GM19328 (cell line): ENCODE measurements around the gene DHFR.
"Not testable (repeated sequence)": the region's sequence is repeated elsewhere in the genome, so short reads cannot be mapped to it uniquely, and the experiment has no call there.

Experiments
- ATAC-seq: cut with Tn5 transposase; IDR thresholded peaks from one replicate; pipeline ENCODE4 v1.9.1; 2021; ENCODE audit warnings: mild to moderate bottlenecking, moderate library complexity; ENCODE audit not compliant: unreplicated experiment

Gene DHFR

DNA sequence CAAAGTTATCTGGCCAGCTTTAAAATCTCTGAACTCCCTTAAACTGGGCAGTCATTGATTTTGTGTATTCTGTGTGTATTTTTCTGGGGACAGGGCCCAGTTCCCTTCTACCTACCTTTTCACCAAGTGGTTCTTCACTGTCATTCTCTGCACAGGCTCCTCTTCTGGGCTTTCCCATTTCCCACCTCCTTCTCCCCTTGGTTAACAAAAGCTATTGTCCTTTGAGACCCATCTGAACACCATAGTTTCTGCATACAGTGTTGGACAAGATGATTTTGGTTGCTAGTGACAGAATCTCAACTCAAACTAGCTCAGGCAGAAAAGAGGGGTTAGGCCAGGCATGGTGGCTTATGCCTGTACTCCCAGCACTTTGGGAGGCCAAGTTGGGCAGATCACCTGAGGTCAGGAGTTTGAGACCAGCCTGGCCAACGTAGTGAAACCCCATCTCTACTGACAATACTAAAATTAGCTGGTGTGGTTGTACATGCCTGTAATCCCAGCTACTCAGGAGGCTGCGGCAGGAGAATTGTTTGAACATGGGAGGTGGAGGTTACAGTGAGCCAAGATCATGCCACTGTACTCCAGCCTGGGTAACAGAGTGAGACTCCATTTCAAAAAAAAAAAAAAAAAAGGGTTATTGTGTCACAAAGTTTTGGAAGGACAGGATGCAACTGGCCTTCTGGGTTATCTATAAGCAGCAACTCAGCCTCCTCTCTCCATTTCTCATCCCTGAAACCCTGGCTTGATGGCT, 53.7 kb downstream of the DHFR start:
- ATAC-seq, result no peak

DNA sequence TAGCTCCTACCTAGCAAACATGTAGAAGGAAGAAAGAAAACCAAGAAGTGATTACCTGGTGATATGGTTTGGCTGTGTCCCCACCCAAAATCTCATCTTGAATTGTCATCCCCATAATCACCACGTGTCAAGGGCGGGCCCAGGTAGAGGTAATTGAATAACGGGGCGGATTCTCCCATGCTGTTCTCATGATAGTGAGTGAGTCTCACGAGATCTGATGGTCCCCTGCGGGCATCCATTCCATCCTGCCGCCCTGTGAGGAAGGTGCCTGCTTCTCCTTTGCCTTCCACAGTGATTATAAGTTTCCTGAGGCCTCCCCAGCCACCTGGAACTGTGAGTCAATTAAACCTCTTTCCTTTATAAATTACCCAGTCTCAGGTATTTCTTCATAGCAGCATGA, 57.3 kb downstream of the DHFR start:
- ATAC-seq, result no peak

DNA sequence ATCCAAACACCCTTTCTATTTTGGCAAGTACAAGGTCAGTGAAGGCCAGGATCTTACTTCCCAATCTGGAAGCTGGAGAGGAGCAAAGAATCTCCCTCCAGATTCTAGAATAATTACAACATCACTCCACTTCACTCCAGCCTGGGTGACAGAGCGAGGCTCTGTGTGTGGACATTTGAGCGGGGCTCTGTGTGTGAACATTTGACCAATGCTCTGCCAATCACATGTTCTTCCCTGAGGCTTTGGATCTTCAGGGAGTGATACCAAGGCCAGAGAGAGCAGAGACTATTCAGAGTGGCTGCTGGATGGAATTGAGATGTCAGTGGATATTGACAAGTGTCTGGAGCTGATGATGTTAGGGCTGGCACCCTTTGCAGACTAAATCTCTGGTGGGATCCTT, 60.0 kb downstream of the DHFR start:
- no peak for ATAC-seq

DNA sequence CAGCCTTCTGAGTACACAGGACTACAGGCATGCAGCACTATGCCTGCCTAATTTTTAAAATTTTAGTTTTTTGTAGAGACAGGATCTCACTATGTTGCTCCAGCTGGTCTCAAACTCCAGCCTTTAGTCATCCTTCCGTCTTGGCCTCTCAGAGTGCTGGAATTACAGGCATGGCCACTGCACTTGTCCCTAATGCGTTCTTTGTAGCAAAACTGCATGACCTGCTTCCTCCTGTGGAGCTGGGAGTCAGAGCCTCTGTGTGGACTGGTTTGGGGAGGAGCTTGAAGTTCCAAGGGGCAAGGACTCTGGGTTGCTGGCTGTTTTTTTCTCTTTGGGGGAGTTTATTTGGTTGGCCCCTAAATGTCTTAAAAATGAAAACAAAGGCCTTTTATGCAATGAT, 62.0 kb downstream of the DHFR start:
- no peak for ATAC-seq

DNA sequence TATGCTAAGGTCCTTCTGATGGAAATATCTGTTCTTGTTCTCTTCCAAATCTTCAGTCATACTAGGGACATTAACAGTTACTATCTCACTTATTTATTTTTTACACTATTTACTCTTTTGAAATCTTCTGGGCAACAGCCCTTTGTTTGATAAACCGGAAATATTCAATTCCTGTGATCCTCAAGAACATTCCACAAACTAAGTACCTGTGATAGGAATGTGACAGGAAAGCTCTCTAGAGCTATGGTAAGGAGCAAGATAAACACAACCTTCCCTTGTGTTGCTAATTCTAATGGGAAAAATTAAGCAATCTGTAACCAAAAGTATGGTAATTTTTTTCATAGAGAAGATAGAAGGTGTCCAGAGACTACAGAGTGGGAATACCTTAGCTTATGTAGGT, 62.7 kb downstream of the DHFR start:
- ATAC-seq, result no peak

DNA sequence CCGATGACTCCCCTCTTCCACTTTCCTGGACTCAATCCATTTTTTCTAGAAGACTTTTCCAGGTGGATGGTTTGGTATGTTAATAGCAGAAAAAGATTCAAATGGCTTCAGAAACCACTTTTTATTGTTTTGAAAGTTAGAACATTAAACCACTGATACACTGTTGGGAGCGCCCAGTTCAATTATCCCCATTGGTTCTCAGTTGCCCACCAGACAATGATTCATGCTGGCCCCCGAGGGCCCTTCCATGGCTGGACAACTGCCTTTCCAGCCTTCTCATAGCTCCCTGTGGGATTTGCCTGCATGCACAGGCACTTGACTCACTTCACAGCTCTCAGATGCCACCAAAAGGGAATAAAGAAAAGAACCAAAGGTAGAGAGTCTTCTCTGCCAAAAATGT, 63.4 kb downstream of the DHFR start:
- no peak for ATAC-seq

DNA sequence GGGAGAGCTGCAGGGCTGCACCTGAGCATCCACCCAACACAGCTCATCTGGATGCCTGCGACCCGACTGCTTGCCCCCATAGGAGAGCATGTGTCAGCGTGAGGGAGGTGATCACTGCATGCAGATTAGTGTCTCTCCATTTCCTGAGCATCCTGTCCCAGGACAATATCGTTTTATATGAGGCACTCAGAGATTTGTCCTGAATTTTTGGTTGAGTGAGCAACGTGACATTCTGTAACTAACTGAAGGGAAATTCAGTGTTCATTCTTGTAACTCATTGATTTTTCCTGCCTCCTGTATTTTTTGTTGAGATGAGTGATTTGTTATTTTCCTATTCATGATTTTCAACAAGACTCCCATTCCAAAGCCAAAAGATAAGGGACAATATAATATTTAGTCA, 64.0 kb downstream of the DHFR start:
- no peak for ATAC-seq

DNA sequence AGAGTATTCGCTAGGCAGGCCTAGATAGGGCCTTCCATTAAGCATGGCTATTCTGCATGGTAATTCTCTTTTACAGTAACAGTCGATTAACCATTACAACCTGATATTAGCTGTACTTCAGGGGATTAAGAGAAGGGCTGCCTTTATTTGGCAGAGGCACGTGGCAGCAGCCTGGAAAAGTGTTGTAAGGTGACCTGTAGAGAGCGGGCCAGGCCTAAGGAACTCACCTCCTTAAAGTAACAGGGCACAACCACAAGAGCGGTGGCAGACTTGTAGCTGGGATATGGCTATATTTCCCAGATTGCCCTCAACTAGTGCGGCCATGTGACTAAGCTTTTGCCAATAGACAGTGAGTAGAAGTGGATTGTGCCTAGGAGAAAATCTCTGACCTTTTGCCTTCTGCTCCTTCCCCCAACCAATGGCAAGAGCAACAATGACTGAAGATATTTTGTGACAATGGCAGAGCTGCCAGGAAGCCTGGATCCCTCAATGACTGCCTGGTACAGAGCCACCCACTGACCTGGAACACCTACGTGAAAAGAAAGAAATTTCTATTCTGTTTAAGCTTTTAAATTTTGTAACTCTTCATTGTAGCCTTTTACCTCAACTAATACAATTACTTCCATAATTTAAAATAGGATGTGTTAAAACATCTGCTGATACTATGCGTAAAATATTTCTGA, 65.8 kb downstream of the DHFR start:
- no peak for ATAC-seq

DNA sequence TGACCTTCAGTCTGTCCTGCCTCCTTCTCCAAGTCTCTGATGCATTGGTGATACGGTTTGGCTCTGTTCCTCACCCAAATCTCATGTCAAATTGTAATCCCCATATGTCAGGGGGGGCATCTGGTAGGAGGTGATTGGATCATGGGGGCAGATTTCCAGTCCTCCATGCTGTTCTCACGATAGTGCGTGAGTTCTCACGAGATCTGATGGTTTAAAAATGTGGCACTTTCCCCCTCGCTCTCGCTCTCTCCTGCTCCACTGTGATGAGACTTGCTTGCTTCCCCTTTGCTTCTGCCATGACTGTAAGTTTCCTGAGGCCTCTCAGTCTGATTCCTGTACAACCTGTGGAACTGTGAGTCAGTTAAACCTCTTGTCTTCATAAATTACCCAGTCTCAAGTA, 70.0 kb downstream of the DHFR start:
- ATAC-seq, result no peak

DNA sequence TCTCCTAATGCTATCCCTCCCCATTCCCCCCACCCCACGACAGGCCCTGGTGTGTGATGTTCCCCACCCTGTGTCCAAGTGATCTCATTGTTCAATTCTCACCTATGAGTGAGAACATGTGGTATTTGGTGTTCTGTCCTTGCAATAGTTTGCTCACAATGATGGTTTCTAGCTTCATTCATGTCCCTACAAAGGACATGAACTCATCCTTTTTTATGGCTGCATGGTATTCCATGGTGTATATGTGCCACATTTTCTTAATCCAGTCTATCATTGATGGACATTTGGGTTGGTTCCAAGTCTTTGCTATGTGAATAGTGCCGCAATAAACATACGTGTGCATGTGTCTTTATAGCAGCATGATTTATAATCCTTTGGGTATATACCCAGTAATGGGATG, 74.5 kb downstream of the DHFR start:
- not testable (repeated sequence) for ATAC-seq

DNA sequence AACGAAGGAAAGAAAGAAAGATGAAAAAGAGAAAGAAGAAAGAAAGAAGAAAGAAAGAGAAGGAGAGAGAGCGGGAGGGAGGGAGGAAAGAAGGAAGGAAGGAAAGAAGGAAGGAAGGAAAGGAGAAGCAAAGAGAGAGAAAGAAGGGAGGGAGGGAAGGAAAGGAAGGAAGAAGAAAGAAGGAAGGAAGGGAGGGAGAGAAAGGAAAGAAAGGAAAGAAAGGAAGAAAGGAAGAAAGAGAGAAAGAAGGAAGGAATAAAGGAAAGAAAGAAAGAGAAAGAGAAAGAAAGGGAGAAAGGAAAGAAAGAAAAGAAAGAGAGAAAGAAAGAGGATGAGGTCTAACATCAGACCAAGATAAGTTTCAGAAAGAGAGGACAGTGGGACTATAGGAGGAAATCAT, 75.7 kb downstream of the DHFR start:
- ATAC-seq, result no peak

DNA sequence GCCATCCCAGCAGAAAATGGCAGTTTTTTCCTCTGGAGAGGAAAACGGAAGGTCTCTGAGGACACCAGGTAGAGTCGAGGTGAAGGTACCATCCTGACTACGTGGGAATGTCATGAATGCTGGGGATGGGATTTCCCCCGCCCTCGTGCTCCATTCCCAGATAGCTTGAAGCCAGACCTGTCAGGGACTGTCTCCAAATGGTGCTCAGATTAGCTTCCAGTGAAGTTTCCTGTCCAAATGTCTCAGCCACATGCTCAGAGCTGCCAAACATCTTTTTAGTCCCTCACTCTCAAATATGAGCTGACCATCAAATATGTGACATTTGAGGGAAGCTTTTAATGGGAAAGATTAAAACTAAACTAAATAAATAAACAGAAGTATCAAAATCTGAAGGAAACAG, 77.1 kb downstream of the DHFR start:
- no peak for ATAC-seq

DNA sequence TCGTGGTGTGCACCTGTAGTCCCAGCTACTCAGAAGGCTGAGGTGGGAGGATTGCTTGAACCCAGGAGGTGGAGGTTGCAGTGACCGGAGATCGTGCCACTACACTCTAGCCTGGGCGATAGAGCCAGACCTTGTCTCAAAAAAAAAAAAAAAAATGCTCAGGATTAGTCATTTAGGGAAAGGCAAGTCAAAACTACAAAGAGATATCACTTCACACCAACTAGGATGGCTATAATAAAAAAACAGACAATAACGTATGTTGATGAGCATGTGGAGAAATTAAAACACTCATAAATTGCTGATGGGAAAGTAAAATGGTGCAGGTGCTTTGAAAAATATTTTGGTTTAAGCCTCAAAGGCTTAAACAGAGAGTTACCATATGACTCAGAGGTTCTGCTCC, 78.4 kb downstream of the DHFR start:
- no peak for ATAC-seq
